Body of pancreas (tissue), 4 donors: ENCODE results near the gene MYO5C. TPM values are rescaled to one million over a fixed set of nuclear protein-coding genes. Genes with fewer than 3 reads are reported as not detected.

Experiments used
- ATAC-seq: fragments of 150-250 bp; one replicate; pipeline ENCODE4 v1.9.1; 2016
- DNase-seq, 4 donors: peaks; one replicate each; pipeline ENCODE4 v3.0.0-alpha.2; 2019
- H3K27ac ChIP-seq, 4 donors: fragments of 200-600 bp; sonication (generic); 1 replicate in 3 of 4; 2 replicates in 1 of 4; pipeline versions ENCODE4 v1.5.1 to v1.6.1; 2016 to 2019; ENCODE audit warnings: mild to moderate bottlenecking in 1 of 4, mixed read lengths in 1 of 4, moderate library complexity in 1 of 4
- H3K27me3 ChIP-seq, 2 donors: fragments of 200-600 bp; sonication (generic); one replicate each; pipeline ENCODE4 v1.6.0; 2016; ENCODE audit warnings: mild to moderate bottlenecking in 1 of 2
- H3K36me3 ChIP-seq, 2 donors: fragments of 200-600 bp; sonication (generic); replicated peaks in 1 of 2; 2 replicates each; pipeline ENCODE4 v1.5.1; 2016; ENCODE audit warnings: low read depth in 2 of 2; ENCODE audit not compliant: insufficient read depth in 1 of 2
- H3K4me1 ChIP-seq: fragments of 200-600 bp; sonication (generic); one replicate; pipeline ENCODE4 v1.6.0; 2016
- H3K4me3 ChIP-seq, 2 donors: fragments of 200-600 bp; sonication (generic); 1 replicate in 1 of 2; 2 replicates in 1 of 2; pipeline ENCODE4 v1.5.1; 2016 to 2019
- H3K9me3 ChIP-seq, 3 donors: fragments of 200-600 bp; sonication (generic); 1 replicate in 2 of 3; 2 replicates in 1 of 3; pipeline ENCODE4 v1.5.1; 2016
- CTCF ChIP-seq, 7 experiments: fragments of 450-650 bp in 4 of 7; fragments of 200-600 bp in 3 of 7; sonication (generic) in 3 of 7; IDR thresholded peaks; one replicate each; pipeline ENCODE4 v1.5.1; 2016 to 2019; ENCODE audit warnings: antibody characterized with exemption in 7 of 7
- POLR2A ChIP-seq, 3 donors: fragments of 450-650 bp; IDR thresholded peaks; one replicate each; pipeline ENCODE4 v1.6.1; 2016; ENCODE audit warnings: antibody characterized with exemption in 3 of 3, mild to moderate bottlenecking in 2 of 3
- WGBS, 2 donors: methylation state at CpG; one replicate each; pipeline ENCODE4 v1.1.5; 2017; 5-methylcytosine and 5-hydroxymethylcytosine counted together
- intact Hi-C: fragments of 100-400 bp; cut with DNase I; formaldehyde crosslinking; loops from one replicate; pipeline ENCODE4 v1.15.1; 2023
- total RNA-seq, 2 donors: library from RNA; depleted of rRNA; stranded (reverse); fragments of >200 nt; gene quantifications; one replicate each; pipeline ENCODE4 v1.1.0, GENCODE V29; 2016

Gene MYO5C
- total RNA-seq, 2 donors from 2014 or later, result 34.8 to 76.8 TPM

- ATAC-seq, result no peak
- no peaks in the 10 kb centered on the region for H3K9me3 ChIP-seq
- WGBS, 2 donors, result 89 to 90% methylated on average over 4 of the region's 4 CpGs
- intact Hi-C loops, result no loop called here
- TF ChIP-seq POLR2A (IDR thresholded peaks at IDR 0.05) (no peak), CTCF (IDR thresholded peaks at IDR 0.05) (no peak)
- H3K4me1 ChIP-seq, result no peaks in the 10 kb centered on the region
- peaks cover 0 to 37% of the 10 kb centered on the region in 2 donors for H3K36me3 ChIP-seq
- H3K27ac ChIP-seq, result no peak overlapping the region
- H3K4me3 ChIP-seq, result no peak overlapping the region
- no peaks in the 10 kb centered on the region for H3K27me3 ChIP-seq
- DNase-seq, result no peak
Measured at GRCh38 chr15:52218816-52219215, 76.8 kb downstream of the MYO5C start.

GRCh38 chr15:52218371-52218770, 77.2 kb downstream of the MYO5C start:
- Histone ChIP-seq H3K36me3 (peaks cover 0 to 37% of the 10 kb centered on the region in 2 donors), H3K27ac (no peak overlapping the region), H3K4me3 (no peak overlapping the region), H3K27me3 (no peaks in the 10 kb centered on the region), H3K4me1 (no peaks in the 10 kb centered on the region), H3K9me3 (no peaks in the 10 kb centered on the region)
- no peak for DNase-seq
- 91 to 94% methylated on average over 3 of the region's 3 CpGs for WGBS, 2 donors
- no peak for ATAC-seq
- intact Hi-C loops, result no loop called here
- TF ChIP-seq CTCF (IDR thresholded peaks at IDR 0.05), result no peak
- no peak for TF ChIP-seq POLR2A (IDR thresholded peaks at IDR 0.05)

- intact Hi-C loops, result no loop called here
- Histone ChIP-seq H3K27me3 (no peaks in the 10 kb centered on the region), H3K9me3 (no peaks in the 10 kb centered on the region), H3K36me3 (peaks cover 0 to 41% of the 10 kb centered on the region in 2 donors), H3K27ac (no peak overlapping the region), H3K4me3 (no peak overlapping the region), H3K4me1 (no peaks in the 10 kb centered on the region)
- ATAC-seq (peak; percentile 56), DNase-seq (peak; percentile 50 to 65 (median 54))
- TF ChIP-seq CTCF (IDR thresholded peaks at IDR 0.05) (no peak), POLR2A (IDR thresholded peaks at IDR 0.05) (no peak)
- whole genome bisulfite sequencing, 2 donors, result 55 to 81% methylated on average over 9 to 10 of the region's 10 CpGs
Measured at GRCh38 chr15:52217186-52217585, 78.4 kb downstream of the MYO5C start.

- 70 to 78% methylated on average over 1 of the region's 1 CpG for WGBS, 2 donors
- ATAC-seq (no peak), DNase-seq (no peak)
- Histone ChIP-seq H3K27ac (no peak overlapping the region), H3K4me3 (no peak overlapping the region), H3K27me3 (no peaks in the 10 kb centered on the region), H3K36me3 (peaks cover 0 to 54% of the 10 kb centered on the region in 2 donors), H3K4me1 (no peaks in the 10 kb centered on the region), H3K9me3 (no peaks in the 10 kb centered on the region)
- TF ChIP-seq POLR2A (IDR thresholded peaks at IDR 0.05) (no peak), CTCF (IDR thresholded peaks at IDR 0.05) (no peak)
- intact Hi-C loops, result no loop called here
Measured at GRCh38 chr15:52214553-52214952, 81.1 kb downstream of the MYO5C start.

- no peaks in the 10 kb centered on the region for H3K4me1 ChIP-seq
- DNase-seq, result no peak
- ATAC-seq, result no peak
- no peak for TF ChIP-seq CTCF (IDR thresholded peaks at IDR 0.05)
- no peak for TF ChIP-seq POLR2A (IDR thresholded peaks at IDR 0.05)
- intact Hi-C loops, result no loop called here
- no peak overlapping the region for H3K27ac ChIP-seq
- H3K4me3 ChIP-seq, result no peak overlapping the region
- peaks cover under 1 to 53% of the 10 kb centered on the region in 2 donors for H3K36me3 ChIP-seq
- WGBS, 2 donors, result 55 to 61% methylated on average over 3 of the region's 3 CpGs
- no peaks in the 10 kb centered on the region for H3K27me3 ChIP-seq
- H3K9me3 ChIP-seq, result no peaks in the 10 kb centered on the region
Measured at GRCh38 chr15:52213206-52213605, 82.4 kb downstream of the MYO5C start.
